H1 (cell line): Measurements from ENCODE around the gene PDIA2. TPM values are rescaled to one million over a fixed set of nuclear protein-coding genes. Genes with fewer than 3 reads are reported as not detected.

ENCODE experiments used
- EP300 ChIP-seq, 2 experiments: IDR thresholded peaks; 1 replicate in 1 of 2; 2 replicates in 1 of 2; pipeline ENCODE4 v1.6.1; 2011 to 2012; ENCODE audit warnings: low read depth in 2 of 2, low read length in 2 of 2, mild to moderate bottlenecking in 2 of 2, borderline replicate concordance in 1 of 2, inconsistent platforms in 1 of 2, moderate library complexity in 1 of 2
- EZH2 ChIP-seq: fragments of 200-600 bp; sonication (generic); IDR thresholded peaks from 2 replicates; pipeline ENCODE4 v1.7.1; 2012; ENCODE audit warnings: low read depth, mild to moderate bottlenecking, moderate library complexity, low read length, inconsistent platforms; ENCODE audit not compliant: severe bottlenecking
- SP2 ChIP-seq: IDR thresholded peaks from 2 replicates; pipeline ENCODE4 v1.6.1; 2012; ENCODE audit warnings: mild to moderate bottlenecking, low read length, inconsistent platforms
- polyA plus RNA-seq, 7 experiments: library from polyadenylated mRNA; depleted of rRNA in 3 of 7; stranded (reverse) in 5 of 7; unstranded in 2 of 7; fragments of >200 nt in 5 of 7; fragments of 200-250 nt in 2 of 7; gene quantifications; 1 replicate in 5 of 7; 2 replicates in 1 of 7; 4 replicates in 1 of 7; pipeline versions ENCODE4 v1.2.1 to v1.2.3, GENCODE V29; 2011 to 2013; ENCODE audit warnings: missing spikeins in 2 of 7, mixed read lengths in 2 of 7
- total RNA-seq: library from RNA; stranded (reverse); fragmentation: NEBNext Ultra II Directional; extraction: Animal tissue kit (Norgen Biotek cat#: 25700); gene quantifications from 2 replicates; pipeline ENCODE4 v1.2.1, GENCODE V29; 2021
- TF ChIP-seq, protein P1 (sequence below): IDR thresholded peaks from 2 replicates; pipeline ENCODE4 v1.6.1; 2012; ENCODE audit warnings: low read length, inconsistent platforms

PDIA2 gene
- total and polyA plus RNA-seq, 2 of the 8 experiments (the other 6 are each of a cell fraction or from before 2014, with no cell fraction given) = 0.34 to 0.50 TPM

DNA sequence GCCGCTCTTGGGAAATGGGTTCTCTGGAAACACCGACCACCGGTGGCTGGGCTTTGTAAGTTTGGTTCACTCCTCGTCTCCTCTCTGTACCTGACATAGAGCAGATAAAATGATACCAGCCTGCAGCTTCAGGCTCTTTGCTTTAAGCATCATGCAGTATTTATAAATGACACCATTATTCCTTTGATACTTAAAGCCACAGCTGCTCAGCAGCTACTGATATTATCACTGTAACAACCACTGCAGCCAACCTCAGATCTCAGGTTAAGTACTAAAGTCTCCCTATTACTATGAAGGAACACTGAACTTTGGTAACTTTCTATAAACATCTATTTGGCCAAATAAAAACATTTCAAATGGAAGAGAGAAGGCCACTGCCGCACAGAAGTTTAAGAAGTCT is 34.6 kb downstream of the PDIA2 start (continued):
- TF ChIP-seq, protein P1, sequence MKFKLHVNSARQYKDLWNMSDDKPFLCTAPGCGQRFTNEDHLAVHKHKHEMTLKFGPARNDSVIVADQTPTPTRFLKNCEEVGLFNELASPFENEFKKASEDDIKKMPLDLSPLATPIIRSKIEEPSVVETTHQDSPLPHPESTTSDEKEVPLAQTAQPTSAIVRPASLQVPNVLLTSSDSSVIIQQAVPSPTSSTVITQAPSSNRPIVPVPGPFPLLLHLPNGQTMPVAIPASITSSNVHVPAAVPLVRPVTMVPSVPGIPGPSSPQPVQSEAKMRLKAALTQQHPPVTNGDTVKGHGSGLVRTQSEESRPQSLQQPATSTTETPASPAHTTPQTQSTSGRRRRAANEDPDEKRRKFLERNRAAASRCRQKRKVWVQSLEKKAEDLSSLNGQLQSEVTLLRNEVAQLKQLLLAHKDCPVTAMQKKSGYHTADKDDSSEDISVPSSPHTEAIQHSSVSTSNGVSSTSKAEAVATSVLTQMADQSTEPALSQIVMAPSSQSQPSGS = no peak
- no peak for TF ChIP-seq EP300 (IDR thresholded peaks at IDR 0.05; ENCODE audit: borderline replicate concordance in 1 of 2, low read depth in 2 of 2, low read length in 2 of 2)
- TF ChIP-seq EZH2 = no peak
- TF ChIP-seq SP2 = no peak
